Ovary (tissue), 3 donors: ENCODE results near the gene BTN3A1.

ENCODE experiments used
- CTCF ChIP-seq, 3 donors: fragments of 450-650 bp in 2 of 3; fragments of 200-600 bp in 1 of 3; IDR thresholded peaks; one replicate each; pipeline versions ENCODE4 v1.5.1 to v1.8.0; 2016 to 2022; ENCODE audit warnings: antibody characterized with exemption in 3 of 3, mild to moderate bottlenecking in 1 of 3
- POLR2A ChIP-seq: fragments of 450-650 bp; IDR thresholded peaks from one replicate; pipeline ENCODE4 v1.6.1; 2017; ENCODE audit warnings: antibody characterized with exemption, mild to moderate bottlenecking, moderate library complexity
- donor health status: DM: no; HTN: no; CAD: no.

DNA sequence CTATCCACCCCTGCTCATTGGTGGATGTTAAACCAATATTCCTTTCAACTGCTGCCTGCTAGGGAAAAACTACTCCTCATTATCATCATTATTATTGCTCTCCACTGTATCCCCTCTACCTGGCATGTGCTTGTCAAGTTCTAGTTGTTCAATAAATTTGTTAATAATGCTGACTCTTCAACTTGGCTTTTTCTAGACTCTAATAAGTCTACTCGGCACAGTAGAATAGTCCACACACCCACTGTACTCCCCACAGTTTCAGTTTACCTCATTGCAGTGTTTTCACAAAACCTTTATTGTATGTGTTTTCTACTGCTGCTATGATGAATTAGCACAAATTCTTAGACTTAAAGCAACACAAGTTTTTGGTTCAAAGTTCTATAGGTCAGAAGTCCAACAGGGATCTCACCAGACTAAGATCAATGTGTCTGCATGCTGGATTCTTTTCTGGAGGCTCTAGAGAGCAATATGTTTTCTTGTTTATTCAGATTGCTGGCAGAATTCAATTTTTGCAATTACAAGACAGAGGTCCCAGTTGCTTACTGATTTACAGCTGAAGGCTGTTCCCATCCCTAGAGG is 13.1 kb downstream of the BTN3A1 start:
- TF ChIP-seq CTCF (IDR thresholded peaks at IDR 0.05), result no peak
- TF ChIP-seq POLR2A, result no peak
